GM12878 (cell line): ENCODE data around the gene CFAP57. TPM values are rescaled to one million over a fixed set of nuclear protein-coding genes. Genes with fewer than 3 reads are reported as not detected.

ENCODE experiments used
- CBX5 ChIP-seq: sonication (generic); IDR thresholded peaks from 2 replicates; pipeline ENCODE4 v1.6.1; 2016; ENCODE audit warnings: low read depth, moderate library complexity, mild to moderate bottlenecking, inconsistent platforms
- EED ChIP-seq: sonication (generic); IDR thresholded peaks from 2 replicates; pipeline ENCODE4 v1.6.1; 2016; ENCODE audit warnings: antibody characterized with exemption, low read depth
- EZH2 ChIP-seq: IDR thresholded peaks from 2 replicates; pipeline ENCODE4 v1.6.1; 2012; ENCODE audit warnings: low read depth, mild to moderate bottlenecking, control low read depth, inconsistent platforms, low read length, borderline replicate concordance; ENCODE audit not compliant: control insufficient read depth
- FOS ChIP-seq: IDR thresholded peaks from 3 replicates; pipeline ENCODE4 v1.6.1; 2011; ENCODE audit warnings: borderline replicate concordance; ENCODE audit not compliant: insufficient read length; ENCODE audit errors: extremely low read depth
- IKZF1 ChIP-seq: fragments of 450-650 bp; conservative IDR thresholded peaks from 2 replicates; pipeline ENCODE4 v1.6.1; 2017; ENCODE audit warnings: antibody characterized with exemption, mild to moderate bottlenecking
- KDM1A ChIP-seq: fragments of 200-600 bp; sonication (generic); IDR thresholded peaks from 2 replicates; pipeline ENCODE4 v1.6.1; 2016; ENCODE audit warnings: borderline replicate concordance
- NRF1 ChIP-seq: conservative IDR thresholded peaks from 2 replicates; pipeline ENCODE4 v1.6.1; 2011; ENCODE audit warnings: mild to moderate bottlenecking, low read depth, low read length, improper control_type of control experiment
- POLR2A ChIP-seq: IDR thresholded peaks from 2 replicates; pipeline ENCODE4 v1.6.1; 2011; ENCODE audit warnings: low read depth, mild to moderate bottlenecking, low read length
- POLR2AphosphoS2 ChIP-seq: IDR thresholded peaks from 2 replicates; pipeline ENCODE4 v1.6.1; 2011; ENCODE audit warnings: low read depth, mild to moderate bottlenecking, low read length, improper control_type of control experiment, moderate library complexity
- POU2F2 ChIP-seq: IDR thresholded peaks from 3 replicates; pipeline ENCODE4 v1.6.1; 2011; ENCODE audit warnings: low read depth, mild to moderate bottlenecking, low read length, borderline replicate concordance
- PRDM15 ChIP-seq: fragments of 450-650 bp; formaldehyde crosslinking; IDR thresholded peaks from 2 replicates; pipeline ENCODE4 v1.4.0; 2020; ENCODE audit warnings: mild to moderate bottlenecking, moderate library complexity
- SPI1 ChIP-seq: IDR thresholded peaks from 2 replicates; pipeline ENCODE4 v1.6.1; 2011; ENCODE audit warnings: low read depth, mild to moderate bottlenecking, low read length, moderate library complexity, borderline replicate concordance; ENCODE audit not compliant: insufficient read depth
- SREBF1 ChIP-seq: IDR thresholded peaks from 2 replicates; pipeline ENCODE4 v1.6.1; 2012; ENCODE audit warnings: mild to moderate bottlenecking, low read length
- ZNF274 ChIP-seq: IDR thresholded peaks from one replicate; pipeline ENCODE4 v1.8.0; 2011; ENCODE audit not compliant: insufficient read length, insufficient read depth
- ZNF592 ChIP-seq: fragments of 450-650 bp; IDR thresholded peaks from 2 replicates; pipeline ENCODE4 v1.6.1; 2017; ENCODE audit warnings: mild to moderate bottlenecking, moderate library complexity
- ZNF687 ChIP-seq: fragments of 450-650 bp; IDR thresholded peaks from 2 replicates; pipeline ENCODE4 v1.6.1; 2017; ENCODE audit warnings: mild to moderate bottlenecking, moderate library complexity
- ZZZ3 ChIP-seq: IDR thresholded peaks from 2 replicates; pipeline ENCODE4 v1.6.1; 2011; ENCODE audit warnings: low read depth; ENCODE audit not compliant: control insufficient read depth, insufficient read length
- polyA plus RNA-seq, 11 experiments: library from polyadenylated mRNA; depleted of rRNA in 4 of 11; unstranded in 6 of 11; stranded (reverse) in 5 of 11; fragments of >200 nt; fragmentation: Nextera tagmentation in 4 of 11; fragmentation: Illumina TruSeq in 1 of 11; extraction: Ambion mirVana in 4 of 11; extraction: Trizol in 1 of 11; gene quantifications; 1 replicate in 1 of 11; 2 replicates in 10 of 11; pipeline versions ENCODE4 v1.2.1 to v1.2.3, GENCODE V29; 2011 to 2016; ENCODE audit warnings: inconsistent platforms in 2 of 11, missing spikeins in 2 of 11, low read depth in 1 of 11
- total RNA-seq, 4 experiments: library from RNA; depleted of rRNA in 3 of 4; stranded (reverse); fragments of >200 nt in 3 of 4; fragmentation: Illumina TruSeq in 1 of 4; extraction: Trizol in 1 of 4; gene quantifications; 2 replicates each; pipeline versions ENCODE4 v1.2.1 to v1.2.3, GENCODE V29; 2013 to 2021

Gene CFAP57
- total and polyA plus RNA-seq, 10 of the 15 experiments (the other 5 are each of a cell fraction or from before 2014, with no cell fraction given) = 0.45 to 4.8 (median 1.3) TPM

DNA sequence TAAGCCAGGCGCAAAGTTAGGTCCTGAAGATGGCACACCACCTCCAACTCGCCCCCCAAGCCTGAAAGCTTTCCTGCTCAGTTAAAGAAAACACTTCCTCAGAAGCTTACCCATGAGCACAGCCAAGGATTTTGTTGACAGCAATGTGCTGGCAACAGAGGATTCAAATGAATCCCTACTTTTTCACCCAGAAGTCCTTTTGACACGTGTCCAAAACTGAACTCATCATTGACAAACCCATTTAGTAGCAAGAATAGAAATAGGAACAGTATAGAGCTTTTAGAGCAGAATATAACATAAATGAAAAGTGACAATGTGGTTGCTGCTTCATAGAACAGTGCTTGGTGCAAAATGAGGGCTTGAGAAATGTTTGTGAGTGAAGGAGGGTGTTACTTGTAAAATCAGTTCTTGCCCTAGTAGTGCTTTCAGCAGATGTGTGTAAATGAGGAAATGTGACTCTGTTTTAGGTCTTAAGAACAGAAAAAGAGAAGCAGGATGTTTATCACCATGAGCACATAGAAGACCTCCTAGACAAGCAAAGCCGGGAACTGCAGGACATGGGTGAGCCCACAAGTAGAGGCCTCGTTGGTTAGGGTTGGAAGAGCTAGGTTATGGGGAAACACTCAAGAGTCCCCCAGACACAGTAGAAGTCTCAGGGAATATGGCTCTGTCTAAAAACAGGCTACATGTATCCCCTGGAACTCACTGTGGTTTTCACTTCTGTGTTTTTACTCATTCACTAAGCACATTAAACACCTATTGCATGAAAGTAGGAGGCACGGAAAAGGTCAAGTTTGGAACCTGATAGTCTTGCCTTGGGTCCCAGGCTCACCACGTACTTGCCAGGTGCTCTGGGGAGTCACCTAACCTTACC is 49.0 kb downstream of the CFAP57 start (continued):
- TF ChIP-seq ZNF592 (no peak), EZH2 (no peak), ZNF274 (no peak), NRF1 (no peak), ZZZ3 (no peak), POU2F2 (0 out of 3 replicates have a peak, but pooled peaks have one; percentile 17), ZNF687 (peak; percentile 32; the same call in 1 of the 2 replicates), CBX5 (no peak; the same call in 1 of the 2 replicates), POLR2AphosphoS2 (no peak), FOS (no peak), KDM1A (no peak), EED (peak; percentile 57; the same call in 1 of the 2 replicates), SPI1 (peak; percentile 87), POLR2A (no peak), IKZF1 (peak; percentile 87), PRDM15 (CRISPR knock-in tag) (no peak), SREBF1 (no peak)
